Adipocyte (in vitro differentiated cells): ENCODE measurements around the gene SPATA46.

Experiments
- DNase-seq: peaks from one replicate; pipeline ENCODE4 v3.0.0-alpha.2; 2015; ENCODE audit warnings: low read depth
- H3K27me3 ChIP-seq: replicated peaks from 2 replicates; pipeline ENCODE4 v1.7.0; 2013; ENCODE audit warnings: mild to moderate bottlenecking, low read length, moderate library complexity; ENCODE audit not compliant: control insufficient read depth, insufficient read depth
- H3K36me3 ChIP-seq: 2 replicates; pipeline ENCODE4 v1.7.0; 2013; ENCODE audit warnings: low read length, mild to moderate bottlenecking, moderate library complexity; ENCODE audit not compliant: control insufficient read depth, insufficient read depth, severe bottlenecking
- H3K4me1 ChIP-seq: 2 replicates; pipeline ENCODE4 v1.7.0; 2013; ENCODE audit warnings: mild to moderate bottlenecking, low read length, moderate library complexity; ENCODE audit not compliant: control insufficient read depth, insufficient read depth
- H3K4me3 ChIP-seq: 2 replicates; pipeline ENCODE4 v1.7.0; 2013; ENCODE audit warnings: mild to moderate bottlenecking, low read length, moderate library complexity
- H3K9ac ChIP-seq: 2 replicates; pipeline ENCODE4 v1.7.0; 2013; ENCODE audit warnings: mild to moderate bottlenecking, low read length, moderate library complexity
- H3K9me3 ChIP-seq: 2 replicates; pipeline ENCODE4 v1.7.0; 2013; ENCODE audit warnings: mild to moderate bottlenecking, low read length, moderate library complexity; ENCODE audit not compliant: control insufficient read depth

SPATA46 gene

DNA sequence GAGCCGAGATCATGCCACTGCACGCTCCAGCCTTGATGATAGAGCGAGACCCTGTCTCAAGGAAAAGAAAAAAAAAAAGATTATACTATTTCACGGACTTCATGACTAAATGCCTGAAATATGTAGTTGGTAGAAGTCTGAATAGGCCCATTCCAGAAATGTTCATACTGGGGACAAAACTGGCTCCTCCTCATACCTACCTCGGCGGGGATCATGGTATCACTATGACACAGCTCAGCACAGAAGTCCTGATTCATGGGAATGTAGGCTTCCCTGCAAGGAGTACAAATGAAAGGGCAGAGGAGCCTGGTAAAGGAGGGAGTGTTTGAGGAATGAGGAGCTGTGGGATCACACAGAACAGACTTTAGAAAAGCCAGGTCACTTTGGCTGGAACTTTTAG, 5.0 kb downstream of the SPATA46 start:
- H3K4me1 ChIP-seq, result no peaks in the 10 kb centered on the region
- peak; percentile 24 for DNase-seq
- H3K36me3 ChIP-seq, result no peaks in the 10 kb centered on the region
- H3K9ac ChIP-seq, result no peak overlapping the region
- H3K27me3 ChIP-seq, result peaks cover 4% of the 10 kb centered on the region
- no peaks in the 10 kb centered on the region for H3K9me3 ChIP-seq
- no peak overlapping the region for H3K4me3 ChIP-seq

DNA sequence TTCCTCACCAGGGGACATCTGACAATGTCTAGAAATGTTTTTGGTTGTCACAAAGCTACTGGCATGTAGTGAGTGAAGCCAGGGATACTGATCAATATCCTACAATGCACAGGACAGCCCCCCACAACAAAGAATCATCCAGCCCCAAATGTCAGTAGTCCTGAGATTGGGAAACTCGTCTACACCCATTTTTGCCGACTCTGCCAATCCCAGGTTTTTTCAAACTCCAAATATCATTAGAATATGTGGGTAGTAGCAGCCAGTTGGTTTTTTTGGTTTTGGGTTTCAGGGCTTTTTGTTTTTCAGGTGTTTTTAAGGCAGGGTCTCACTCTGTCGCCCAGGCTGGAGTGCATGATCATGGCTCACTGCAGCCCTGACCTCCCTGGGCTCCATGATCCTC, 5.9 kb downstream of the SPATA46 start:
- DNase-seq, result no peak
- Histone ChIP-seq H3K4me3 (no peak overlapping the region), H3K9me3 (no peaks in the 10 kb centered on the region), H3K36me3 (no peaks in the 10 kb centered on the region), H3K4me1 (no peaks in the 10 kb centered on the region), H3K27me3 (peaks cover 4% of the 10 kb centered on the region), H3K9ac (no peak overlapping the region)

DNA sequence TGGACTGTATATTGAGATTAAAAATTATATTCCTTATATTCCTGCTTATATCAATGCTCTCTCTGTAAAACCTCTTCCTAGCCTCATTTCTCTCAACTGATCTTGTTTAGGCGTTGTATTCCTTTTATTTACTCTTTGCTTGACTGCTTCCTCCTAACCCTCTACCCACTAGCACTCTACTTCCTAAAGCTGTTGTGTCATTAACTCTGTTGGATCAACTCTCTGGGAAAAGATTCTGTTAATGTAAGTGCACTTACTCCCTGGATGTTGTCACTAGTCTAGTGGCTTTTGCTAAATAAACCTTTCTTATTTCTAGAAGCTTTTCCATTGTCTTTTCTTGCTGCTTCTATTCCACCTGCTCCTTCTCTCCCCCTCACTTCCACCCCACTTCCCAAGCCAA, 6.5 kb downstream of the SPATA46 start:
- Histone ChIP-seq H3K4me1 (no peaks in the 10 kb centered on the region), H3K4me3 (no peak overlapping the region), H3K36me3 (no peaks in the 10 kb centered on the region), H3K9me3 (no peaks in the 10 kb centered on the region), H3K9ac (no peak overlapping the region), H3K27me3 (peaks cover 7% of the 10 kb centered on the region)
- DNase-seq, result no peak

DNA sequence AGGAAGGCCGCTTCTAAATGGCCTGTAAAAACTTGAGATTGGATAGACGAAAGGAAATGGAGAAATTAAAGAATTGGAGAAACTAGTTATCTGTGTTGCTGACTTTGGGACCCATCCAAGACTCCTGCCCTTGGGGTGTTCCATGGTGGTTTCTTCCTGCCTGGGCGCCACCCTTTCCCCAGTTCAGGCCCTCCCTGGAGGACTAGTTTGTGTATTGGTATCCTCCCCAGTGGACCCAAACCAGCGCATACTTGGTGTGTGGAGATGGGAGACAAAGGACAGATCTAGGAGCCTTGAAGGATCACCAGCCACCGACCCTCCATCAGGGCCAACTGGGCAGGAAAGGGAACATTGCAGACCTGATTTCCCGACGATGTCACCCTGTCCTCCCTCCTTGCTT, 7.1 kb downstream of the SPATA46 start:
- H3K27me3 ChIP-seq, result peaks cover 9% of the 10 kb centered on the region
- no peaks in the 10 kb centered on the region for H3K9me3 ChIP-seq
- no peak overlapping the region for H3K4me3 ChIP-seq
- DNase-seq, result no peak
- H3K4me1 ChIP-seq, result no peaks in the 10 kb centered on the region
- no peak overlapping the region for H3K9ac ChIP-seq
- no peaks in the 10 kb centered on the region for H3K36me3 ChIP-seq

DNA sequence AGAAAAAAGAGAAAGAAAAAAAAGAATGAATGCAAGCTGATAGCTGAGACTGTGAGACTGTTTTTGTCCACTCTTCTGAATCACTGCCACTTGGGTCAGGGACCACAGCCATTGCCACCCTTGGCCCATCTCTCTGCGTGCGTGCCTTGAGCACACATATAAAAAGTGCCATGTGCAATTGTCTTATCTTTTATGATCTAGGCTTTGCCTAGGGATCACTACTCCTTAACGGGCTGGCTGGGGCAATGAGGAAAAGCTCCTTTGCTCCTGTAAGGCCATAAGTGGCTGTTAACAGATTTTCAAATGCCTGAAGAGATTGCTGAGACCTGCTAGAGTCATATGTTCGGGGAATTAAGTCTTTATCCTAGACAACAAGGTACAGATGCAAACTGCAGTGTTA, 8.2 kb downstream of the SPATA46 start:
- no peak for DNase-seq
- Histone ChIP-seq H3K9me3 (no peaks in the 10 kb centered on the region), H3K4me1 (no peaks in the 10 kb centered on the region), H3K36me3 (no peaks in the 10 kb centered on the region), H3K27me3 (peaks cover 9% of the 10 kb centered on the region), H3K4me3 (no peak overlapping the region), H3K9ac (no peak overlapping the region)

DNA sequence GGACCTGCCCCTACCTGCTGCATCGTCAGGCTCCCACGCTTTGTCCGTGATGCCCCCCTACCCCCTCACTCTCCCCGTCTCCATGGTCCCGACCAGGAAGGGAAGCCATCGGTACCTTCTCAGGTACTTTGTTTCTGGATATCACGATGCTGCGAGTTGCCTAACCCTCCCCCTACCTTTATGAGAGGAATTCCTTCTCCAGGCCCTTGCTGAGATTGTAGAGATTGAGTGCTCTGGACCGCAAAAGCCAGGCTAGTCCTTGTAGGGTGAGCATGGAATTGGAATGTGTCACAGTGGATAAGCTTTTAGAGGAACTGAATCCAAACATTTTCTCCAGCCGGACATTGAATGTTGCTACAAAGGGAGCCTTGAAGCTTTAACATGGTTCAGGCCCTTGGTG, 8.9 kb downstream of the SPATA46 start:
- Histone ChIP-seq H3K9ac (no peak overlapping the region), H3K27me3 (peaks cover 12% of the 10 kb centered on the region), H3K9me3 (no peaks in the 10 kb centered on the region), H3K4me3 (no peak overlapping the region), H3K36me3 (no peaks in the 10 kb centered on the region), H3K4me1 (no peaks in the 10 kb centered on the region)
- no peak for DNase-seq

DNA sequence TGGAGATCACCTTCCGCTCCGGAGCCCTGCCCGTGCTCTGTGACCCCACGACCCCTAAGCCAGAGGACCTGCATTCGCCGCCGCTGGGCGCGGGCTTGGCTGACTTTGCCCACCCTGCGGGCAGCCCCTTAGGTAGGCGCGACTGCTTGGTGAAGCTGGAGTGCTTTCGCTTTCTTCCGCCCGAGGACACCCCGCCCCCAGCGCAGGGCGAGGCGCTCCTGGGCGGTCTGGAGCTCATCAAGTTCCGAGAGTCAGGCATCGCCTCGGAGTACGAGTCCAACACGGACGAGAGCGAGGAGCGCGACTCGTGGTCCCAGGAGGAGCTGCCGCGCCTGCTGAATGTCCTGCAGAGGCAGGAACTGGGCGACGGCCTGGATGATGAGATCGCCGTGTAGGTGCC, 9.6 kb downstream of the SPATA46 start:
- H3K4me1 ChIP-seq, result no peaks in the 10 kb centered on the region
- no peaks in the 10 kb centered on the region for H3K9me3 ChIP-seq
- peak overlapping the region; percentile 69 for H3K9ac ChIP-seq
- H3K4me3 ChIP-seq, result peak overlapping the region; percentile 82
- peak; percentile 56 for DNase-seq
- peaks cover 14% of the 10 kb centered on the region for H3K27me3 ChIP-seq
- no peaks in the 10 kb centered on the region for H3K36me3 ChIP-seq

DNA sequence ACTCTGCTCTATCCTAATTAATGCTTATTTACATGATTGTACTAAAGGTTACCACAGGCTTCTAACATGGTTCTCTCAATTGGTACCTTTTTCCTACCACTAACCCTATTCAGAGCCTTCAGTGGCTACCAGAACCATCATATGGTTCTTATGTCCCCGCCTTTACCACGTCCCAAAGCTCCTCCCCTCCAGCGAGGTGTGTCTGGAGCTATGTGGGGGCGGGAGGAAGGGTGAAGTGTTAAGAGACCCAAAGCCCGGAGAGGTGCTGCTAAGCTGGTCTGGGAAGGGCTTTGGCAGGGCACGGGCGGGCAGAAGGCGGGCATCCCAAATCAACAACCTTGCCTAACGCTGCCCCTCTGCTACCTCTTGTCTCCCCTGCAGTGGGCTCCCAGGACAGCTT, 10.0 kb downstream of the SPATA46 start:
- Histone ChIP-seq H3K9ac (peak overlapping the region; percentile 69), H3K27me3 (peaks cover 14% of the 10 kb centered on the region), H3K4me1 (no peaks in the 10 kb centered on the region), H3K36me3 (no peaks in the 10 kb centered on the region), H3K4me3 (peak overlapping the region; percentile 82), H3K9me3 (no peaks in the 10 kb centered on the region)
- DNase-seq, result no peak

DNA sequence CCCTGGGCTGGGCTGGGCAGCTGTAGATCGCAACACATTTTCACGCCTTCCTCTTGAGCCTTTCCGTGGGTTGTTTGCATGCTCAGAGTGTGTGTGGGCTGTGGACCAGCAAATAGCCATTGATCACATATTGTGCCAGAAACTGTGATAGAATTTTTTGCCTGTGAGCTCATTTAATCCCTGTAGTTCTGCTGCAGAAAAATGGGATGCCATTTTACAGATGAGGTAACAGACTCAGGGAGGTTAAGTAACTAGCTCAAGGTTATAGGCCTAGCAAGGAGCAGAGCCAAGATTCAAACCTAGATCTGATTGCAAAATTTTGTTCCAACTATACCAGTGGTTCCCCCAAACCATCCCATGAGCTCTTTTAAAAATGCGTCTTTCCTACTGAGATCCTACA, 10.5 kb downstream of the SPATA46 start:
- no peak for DNase-seq
- no peaks in the 10 kb centered on the region for H3K4me1 ChIP-seq

DNA sequence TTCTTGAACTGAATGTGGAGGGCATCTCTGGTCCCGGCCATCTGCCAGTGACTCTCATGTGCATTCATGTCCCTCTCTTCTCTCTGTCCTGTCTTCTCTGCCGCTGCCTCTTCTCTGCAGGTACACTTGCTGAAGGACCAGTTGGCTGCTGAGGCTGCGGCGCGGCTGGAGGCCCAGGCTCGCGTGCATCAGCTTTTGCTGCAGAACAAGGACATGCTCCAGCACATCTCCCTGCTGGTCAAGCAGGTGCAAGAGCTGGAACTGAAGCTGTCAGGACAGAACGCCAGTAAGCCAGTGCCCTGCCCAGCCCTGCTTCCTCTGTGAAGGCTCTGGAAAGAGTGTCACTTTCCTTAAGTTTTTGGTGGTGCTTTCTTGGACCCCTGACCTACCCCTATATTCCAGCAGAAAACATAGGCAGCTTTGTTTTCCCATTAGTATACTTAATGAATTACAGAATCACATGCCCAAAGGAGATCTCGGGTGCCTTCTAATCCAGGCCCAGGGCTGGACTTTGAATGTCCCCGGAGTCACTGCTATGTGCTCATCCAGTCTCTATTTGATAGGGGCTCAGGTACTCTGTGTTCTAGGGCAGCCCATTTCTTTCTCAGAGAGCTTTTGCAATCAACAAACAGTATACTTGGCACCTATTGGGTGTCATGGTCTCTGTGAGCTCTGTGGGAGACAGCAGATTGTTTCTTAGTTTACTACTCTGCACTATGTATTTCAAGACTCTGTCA, 11.2 kb downstream of the SPATA46 start:
- H3K9me3 ChIP-seq, result no peaks in the 10 kb centered on the region
- no peak overlapping the region for H3K9ac ChIP-seq
- H3K36me3 ChIP-seq, result no peaks in the 10 kb centered on the region
- DNase-seq, result no peak
- H3K4me1 ChIP-seq, result no peaks in the 10 kb centered on the region
- H3K4me3 ChIP-seq, result no peak overlapping the region
- H3K27me3 ChIP-seq, result peaks cover 14% of the 10 kb centered on the region

More for the DNA sequence above, 10.5 kb downstream of the SPATA46 start:
- Histone ChIP-seq H3K27me3 (peaks cover 14% of the 10 kb centered on the region), H3K9me3 (no peaks in the 10 kb centered on the region), H3K4me3 (no peak overlapping the region), H3K36me3 (no peaks in the 10 kb centered on the region), H3K9ac (no peak overlapping the region)

DNA sequence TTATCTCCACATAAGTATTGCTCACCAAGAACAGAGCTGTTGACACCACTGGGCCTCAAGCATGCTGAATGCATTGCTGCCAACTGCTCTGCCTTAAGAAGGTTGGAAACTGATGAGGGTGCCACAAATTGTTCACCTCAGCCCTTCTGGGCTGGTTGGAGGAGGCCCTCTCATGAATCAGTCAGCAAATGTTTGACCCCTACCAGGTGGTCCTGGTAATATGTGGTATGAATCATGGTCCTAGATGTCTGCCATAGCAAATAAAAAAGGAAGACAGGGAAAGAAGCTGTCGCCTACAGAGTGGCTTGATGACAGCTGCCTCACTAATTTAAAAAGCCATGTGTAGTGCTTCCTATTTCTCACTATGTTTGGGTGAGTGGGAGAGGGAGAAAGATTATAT, 12.2 kb downstream of the SPATA46 start:
- no peak for DNase-seq
- H3K4me3 ChIP-seq, result no peak overlapping the region
- H3K9ac ChIP-seq, result no peak overlapping the region
- H3K27me3 ChIP-seq, result peaks cover 14% of the 10 kb centered on the region
- H3K9me3 ChIP-seq, result no peaks in the 10 kb centered on the region
- H3K36me3 ChIP-seq, result no peaks in the 10 kb centered on the region
- H3K4me1 ChIP-seq, result no peaks in the 10 kb centered on the region

DNA sequence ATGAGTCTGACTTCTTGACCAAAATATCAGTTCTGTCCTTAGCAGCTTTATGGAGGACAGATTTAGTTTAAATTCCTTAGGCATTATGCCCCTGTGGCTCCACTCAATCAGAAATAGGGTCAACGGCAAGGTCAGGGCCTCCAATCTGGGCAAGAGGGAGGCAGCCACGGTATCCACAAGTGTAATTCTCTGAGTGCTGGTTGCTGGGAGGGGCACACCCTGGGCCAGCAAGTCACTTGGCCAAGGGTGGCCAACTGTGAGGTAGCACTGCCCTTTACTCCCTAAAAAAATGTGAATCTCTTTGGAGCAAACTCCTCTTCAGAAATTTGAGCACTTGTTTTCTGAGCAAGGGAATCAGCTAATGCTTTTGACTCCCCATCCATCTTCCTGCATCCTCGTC, 12.8 kb downstream of the SPATA46 start:
- H3K36me3 ChIP-seq, result no peaks in the 10 kb centered on the region
- peaks cover 12% of the 10 kb centered on the region for H3K27me3 ChIP-seq
- H3K9ac ChIP-seq, result no peak overlapping the region
- DNase-seq, result no peak
- H3K4me1 ChIP-seq, result no peaks in the 10 kb centered on the region
- no peak overlapping the region for H3K4me3 ChIP-seq
- H3K9me3 ChIP-seq, result no peaks in the 10 kb centered on the region
